Kidney epithelial cell (primary cell): ENCODE results near the gene ZNF678. TPM values are rescaled to one million over a fixed set of nuclear protein-coding genes. Genes with fewer than 3 reads are reported as not detected.

Experiments
- DNase-seq: peaks from one replicate; pipeline ENCODE4 v3.0.0-alpha.2; 2010; ENCODE audit warnings: low read depth
- H3K27me3 ChIP-seq: 2 replicates; pipeline ENCODE4 v1.6.0; 2011; ENCODE audit warnings: low read length; ENCODE audit not compliant: control insufficient read depth, insufficient read depth
- H3K36me3 ChIP-seq: 2 replicates; pipeline ENCODE4 v1.5.1; 2011; ENCODE audit warnings: low read length; ENCODE audit not compliant: control insufficient read depth, insufficient read depth
- H3K4me3 ChIP-seq: 2 replicates; pipeline ENCODE4 v1.5.1; 2011; ENCODE audit warnings: low read depth, mild to moderate bottlenecking, control low read depth, low read length
- CTCF ChIP-seq: IDR thresholded peaks from 2 replicates; pipeline ENCODE4 v1.5.1; 2011; ENCODE audit warnings: mild to moderate bottlenecking, moderate library complexity, low read length, control low read depth, inconsistent platforms; ENCODE audit not compliant: insufficient read depth, poor library complexity, severe bottlenecking
- total RNA-seq: library from RNA; depleted of rRNA; stranded (reverse); fragments of >200 nt; gene quantifications from 2 replicates; pipeline ENCODE4 v1.2.3, GENCODE V29; 2015

Gene ZNF678
- total RNA-seq, 1 donor from 2014 or later, result 7.6 TPM

GRCh38 chr1:227725046-227725445 lies 161.7 kb downstream of the ZNF678 start:
- DNase-seq, result no peak
- no peak for TF ChIP-seq CTCF
- H3K4me3 ChIP-seq, result no peak overlapping the region

GRCh38 chr1:227726318-227726717 lies 163.0 kb downstream of the ZNF678 start:
- Histone ChIP-seq H3K4me3 (no peak overlapping the region), H3K27me3 (no peaks in the 10 kb centered on the region), H3K36me3 (no peaks in the 10 kb centered on the region)
- TF ChIP-seq CTCF, result no peak
- DNase-seq, result no peak

More at GRCh38 chr1:227725046-227725445, 161.7 kb downstream of the ZNF678 start:
- no peaks in the 10 kb centered on the region for H3K27me3 ChIP-seq
- no peaks in the 10 kb centered on the region for H3K36me3 ChIP-seq

Other genes with a start within 250 kb of the ZNF678 start
- gene CDC42BPA, start 245.1 kb upstream of the ZNF678 start, total RNA-seq, result 33.4 and 34.4 TPM in 2 replicates
- 25.2 and 27.7 TPM in 2 replicates for gene JMJD4, start 171.7 kb downstream of the ZNF678 start, total RNA-seq
- 40.2 and 47.0 TPM in 2 replicates for gene SNAP47, start 171.9 kb downstream of the ZNF678 start, total RNA-seq